Measurements from ENCODE around the gene LGALS3BP. TPM values are rescaled to one million over a fixed set of nuclear protein-coding genes. Genes with fewer than 3 reads are reported as not detected.

The LGALS3BP gene
- total and polyA plus RNA-seq, 2 of the 13 experiments (the other 11 are each of a cell fraction or from before 2014, with no cell fraction given): 137 to 332 TPM

GRCh38 chr17:78980624-78980972 lies 875 bp upstream of the LGALS3BP start (continued):
- TF ChIP-seq, protein P1, sequence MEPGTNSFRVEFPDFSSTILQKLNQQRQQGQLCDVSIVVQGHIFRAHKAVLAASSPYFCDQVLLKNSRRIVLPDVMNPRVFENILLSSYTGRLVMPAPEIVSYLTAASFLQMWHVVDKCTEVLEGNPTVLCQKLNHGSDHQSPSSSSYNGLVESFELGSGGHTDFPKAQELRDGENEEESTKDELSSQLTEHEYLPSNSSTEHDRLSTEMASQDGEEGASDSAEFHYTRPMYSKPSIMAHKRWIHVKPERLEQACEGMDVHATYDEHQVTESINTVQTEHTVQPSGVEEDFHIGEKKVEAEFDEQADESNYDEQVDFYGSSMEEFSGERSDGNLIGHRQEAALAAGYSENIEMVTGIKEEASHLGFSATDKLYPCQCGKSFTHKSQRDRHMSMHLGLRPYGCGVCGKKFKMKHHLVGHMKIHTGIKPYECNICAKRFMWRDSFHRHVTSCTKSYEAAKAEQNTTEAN (CRISPR knock-in tag; conservative IDR thresholded peaks at IDR 0.05): no peak
- TF ChIP-seq ZKSCAN8 (CRISPR knock-in tag; IDR thresholded peaks at IDR 0.05; ENCODE audit: borderline replicate concordance): no peak
- TF ChIP-seq SIN3B (IDR thresholded peaks at IDR 0.05; ENCODE audit: low read length): no peak
- no peak for TF ChIP-seq TFAP4 (IDR thresholded peaks at IDR 0.05; ENCODE audit: borderline replicate concordance, low read depth)
- no peak for TF ChIP-seq RELA (CRISPR knock-in tag; IDR thresholded peaks at IDR 0.05)
- TF ChIP-seq ZNF83 (CRISPR knock-in tag; IDR thresholded peaks at IDR 0.05; ENCODE audit: borderline replicate concordance): no peak
- no peak for TF ChIP-seq ZNF350 (CRISPR knock-in tag; IDR thresholded peaks at IDR 0.05; ENCODE audit: borderline replicate concordance, low read depth)
- TF ChIP-seq, protein P2, sequence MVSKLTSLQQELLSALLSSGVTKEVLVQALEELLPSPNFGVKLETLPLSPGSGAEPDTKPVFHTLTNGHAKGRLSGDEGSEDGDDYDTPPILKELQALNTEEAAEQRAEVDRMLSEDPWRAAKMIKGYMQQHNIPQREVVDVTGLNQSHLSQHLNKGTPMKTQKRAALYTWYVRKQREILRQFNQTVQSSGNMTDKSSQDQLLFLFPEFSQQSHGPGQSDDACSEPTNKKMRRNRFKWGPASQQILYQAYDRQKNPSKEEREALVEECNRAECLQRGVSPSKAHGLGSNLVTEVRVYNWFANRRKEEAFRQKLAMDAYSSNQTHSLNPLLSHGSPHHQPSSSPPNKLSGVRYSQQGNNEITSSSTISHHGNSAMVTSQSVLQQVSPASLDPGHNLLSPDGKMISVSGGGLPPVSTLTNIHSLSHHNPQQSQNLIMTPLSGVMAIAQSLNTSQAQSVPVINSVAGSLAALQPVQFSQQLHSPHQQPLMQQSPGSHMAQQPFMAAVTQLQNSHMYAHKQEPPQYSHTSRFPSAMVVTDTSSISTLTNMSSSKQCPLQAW (CRISPR knock-in tag; IDR thresholded peaks at IDR 0.05): peak; percentile 74; the same call in 1 of the 2 replicates
- TF ChIP-seq ZBTB46 (CRISPR knock-in tag; IDR thresholded peaks at IDR 0.05; ENCODE audit: borderline replicate concordance): no peak
- no peak for TF ChIP-seq HMG20B (CRISPR knock-in tag; conservative IDR thresholded peaks at IDR 0.05)
- no peak for TF ChIP-seq MBNL3 (CRISPR knock-in tag; conservative IDR thresholded peaks at IDR 0.05)
- TF ChIP-seq DPF2 (CRISPR knock-in tag; IDR thresholded peaks at IDR 0.05; ENCODE audit: borderline replicate concordance, low read depth): peak; percentile 31; the same call in 1 of the 2 replicates
- peak; percentile 24; the same call in 1 of the 2 replicates for TF ChIP-seq ZNF343 (CRISPR knock-in tag; IDR thresholded peaks at IDR 0.05)
- no peak for TF ChIP-seq ETV5 (CRISPR knock-in tag; IDR thresholded peaks at IDR 0.05; ENCODE audit: borderline replicate concordance)
- no peak for TF ChIP-seq TEAD2 (CRISPR knock-in tag; IDR thresholded peaks at IDR 0.05)
- TF ChIP-seq ZNF550 (CRISPR knock-in tag; IDR thresholded peaks at IDR 0.05; ENCODE audit: borderline replicate concordance): 0 out of 2 replicates have a peak, but pooled peaks have one; percentile 14
- TF ChIP-seq SNAI1 (CRISPR knock-in tag; IDR thresholded peaks at IDR 0.05; ENCODE audit: borderline replicate concordance): 0 out of 2 replicates have a peak, but pooled peaks have one; percentile 25
- TF ChIP-seq, protein P3, sequence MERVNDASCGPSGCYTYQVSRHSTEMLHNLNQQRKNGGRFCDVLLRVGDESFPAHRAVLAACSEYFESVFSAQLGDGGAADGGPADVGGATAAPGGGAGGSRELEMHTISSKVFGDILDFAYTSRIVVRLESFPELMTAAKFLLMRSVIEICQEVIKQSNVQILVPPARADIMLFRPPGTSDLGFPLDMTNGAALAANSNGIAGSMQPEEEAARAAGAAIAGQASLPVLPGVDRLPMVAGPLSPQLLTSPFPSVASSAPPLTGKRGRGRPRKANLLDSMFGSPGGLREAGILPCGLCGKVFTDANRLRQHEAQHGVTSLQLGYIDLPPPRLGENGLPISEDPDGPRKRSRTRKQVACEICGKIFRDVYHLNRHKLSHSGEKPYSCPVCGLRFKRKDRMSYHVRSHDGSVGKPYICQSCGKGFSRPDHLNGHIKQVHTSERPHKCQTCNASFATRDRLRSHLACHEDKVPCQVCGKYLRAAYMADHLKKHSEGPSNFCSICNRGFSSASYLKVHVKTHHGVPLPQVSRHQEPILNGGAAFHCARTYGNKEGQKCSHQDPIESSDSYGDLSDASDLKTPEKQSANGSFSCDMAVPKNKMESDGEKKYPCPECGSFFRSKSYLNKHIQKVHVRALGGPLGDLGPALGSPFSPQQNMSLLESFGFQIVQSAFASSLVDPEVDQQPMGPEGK (CRISPR knock-in tag; IDR thresholded peaks at IDR 0.05): peak; percentile 80
- TF ChIP-seq ZNF234 (CRISPR knock-in tag; conservative IDR thresholded peaks at IDR 0.05): no peak
- TF ChIP-seq, protein P4, sequence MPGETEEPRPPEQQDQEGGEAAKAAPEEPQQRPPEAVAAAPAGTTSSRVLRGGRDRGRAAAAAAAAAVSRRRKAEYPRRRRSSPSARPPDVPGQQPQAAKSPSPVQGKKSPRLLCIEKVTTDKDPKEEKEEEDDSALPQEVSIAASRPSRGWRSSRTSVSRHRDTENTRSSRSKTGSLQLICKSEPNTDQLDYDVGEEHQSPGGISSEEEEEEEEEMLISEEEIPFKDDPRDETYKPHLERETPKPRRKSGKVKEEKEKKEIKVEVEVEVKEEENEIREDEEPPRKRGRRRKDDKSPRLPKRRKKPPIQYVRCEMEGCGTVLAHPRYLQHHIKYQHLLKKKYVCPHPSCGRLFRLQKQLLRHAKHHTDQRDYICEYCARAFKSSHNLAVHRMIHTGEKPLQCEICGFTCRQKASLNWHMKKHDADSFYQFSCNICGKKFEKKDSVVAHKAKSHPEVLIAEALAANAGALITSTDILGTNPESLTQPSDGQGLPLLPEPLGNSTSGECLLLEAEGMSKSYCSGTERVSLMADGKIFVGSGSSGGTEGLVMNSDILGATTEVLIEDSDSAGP (CRISPR knock-in tag; IDR thresholded peaks at IDR 0.05; ENCODE audit: borderline replicate concordance): peak; percentile 54; the same call in 1 of the 2 replicates

Data from HepG2 (cell line).